Uterus (tissue), 4 donors: ENCODE measurements around the gene IL10. TPM values are rescaled to one million over a fixed set of nuclear protein-coding genes. Genes with fewer than 3 reads are reported as not detected.

Experiments
- DNase-seq, 2 donors: peaks; one replicate each; pipeline ENCODE4 v3.0.0-alpha.2; 2019 to 2020
- H3K27ac ChIP-seq, 2 donors: fragments of 200-600 bp; sonication (generic); 1 replicate in 1 of 2; 2 replicates in 1 of 2; pipeline ENCODE4 v1.5.1; 2016 to 2018
- H3K27me3 ChIP-seq, 2 donors: fragments of 200-600 bp; sonication (generic); one replicate each; pipeline ENCODE4 v1.5.1; 2018 to 2019; ENCODE audit warnings: control low read depth in 1 of 2
- H3K36me3 ChIP-seq, 2 donors: fragments of 200-600 bp; sonication (generic); one replicate each; pipeline ENCODE4 v1.5.1; 2019; ENCODE audit warnings: control low read depth in 1 of 2
- H3K4me1 ChIP-seq, 2 donors: fragments of 200-600 bp; sonication (generic); one replicate each; pipeline ENCODE4 v1.5.1; 2018 to 2019; ENCODE audit warnings: control low read depth in 1 of 2
- H3K4me3 ChIP-seq, 2 donors: fragments of 200-600 bp; sonication (generic); 1 replicate in 1 of 2; 2 replicates in 1 of 2; pipeline ENCODE4 v1.5.1; 2018 to 2019; ENCODE audit warnings: mild to moderate bottlenecking in 1 of 2
- H3K9me3 ChIP-seq, 2 donors: fragments of 200-600 bp; sonication (generic); one replicate each; pipeline ENCODE4 v1.5.1; 2019; ENCODE audit warnings: control low read depth in 1 of 2
- CTCF ChIP-seq, 4 experiments: fragments of 200-600 bp in 2 of 4; fragments of 450-650 bp in 2 of 4; sonication (generic) in 2 of 4; IDR thresholded peaks; one replicate each; pipeline ENCODE4 v1.5.1; 2016 to 2019; ENCODE audit warnings: antibody characterized with exemption in 4 of 4, mild to moderate bottlenecking in 2 of 4, moderate library complexity in 1 of 4
- POLR2A ChIP-seq, 2 donors: fragments of 450-650 bp; IDR thresholded peaks; one replicate each; pipeline ENCODE4 v1.6.1; 2016; ENCODE audit warnings: antibody characterized with exemption in 2 of 2, mild to moderate bottlenecking in 1 of 2, moderate library complexity in 1 of 2
- intact Hi-C: fragments of 100-400 bp; cut with DNase I; formaldehyde crosslinking; loops from one replicate; pipeline ENCODE4 v1.15.1; 2023; ENCODE audit warnings: low total_unique reads
- total RNA-seq, 4 donors: library from RNA; depleted of rRNA in 3 of 4; stranded (reverse); fragments of >200 nt in 3 of 4; gene quantifications; one replicate each; pipeline versions ENCODE4 v1.1.0 to v1.2.4, GENCODE V29; 2014 to 2023
- donor health status: DM: yes; HTN: yes; CAD: no.

Gene IL10
- total RNA-seq, result 1 to 10 TPM in 1 of 4 donors, under 1 TPM in 1, not detected in 2; 0.55 to 3.2 TPM

GRCh38 chr1:206772243-206772937, at the start of gene IL10:
Gene IL10, minus strand, starts transcription at chr1:206772494. Its CDS starts 59 bp downstream, at chr1:206772435.
- TF ChIP-seq CTCF (IDR thresholded peaks at IDR 0.05) (no peak), POLR2A (IDR thresholded peaks at IDR 0.05) (no peak)
- Histone ChIP-seq H3K27ac (no peak within 1 kb of the TSS), H3K36me3 (no peaks in the 10 kb centered on the region), H3K4me1 (no peaks in the 10 kb centered on the region), H3K27me3 (no peaks in the 10 kb centered on the region), H3K9me3 (no peaks in the 10 kb centered on the region), H3K4me3 (no peak within 1 kb of the TSS)
- no peak for DNase-seq
- intact Hi-C loops, result no loop called here

- Histone ChIP-seq H3K36me3 (no peaks in the 10 kb centered on the region), H3K27ac (no peak overlapping the region), H3K9me3 (no peaks in the 10 kb centered on the region), H3K4me1 (no peaks in the 10 kb centered on the region), H3K4me3 (no peak overlapping the region), H3K27me3 (no peaks in the 10 kb centered on the region)
- no peak for DNase-seq
- intact Hi-C loops, result no loop called here
- no peak for TF ChIP-seq POLR2A (IDR thresholded peaks at IDR 0.05)
- no peak for TF ChIP-seq CTCF (IDR thresholded peaks at IDR 0.05)
These were observed 49.2 kb upstream of the IL10 start for GRCh38 chr1:206821493-206821892.

- peaks cover 0 to 6% of the 10 kb centered on the region in 2 donors for H3K9me3 ChIP-seq
- peak in 1 of 2 donors; percentile 32 for DNase-seq
- TF ChIP-seq POLR2A (IDR thresholded peaks at IDR 0.05) (no peak), CTCF (IDR thresholded peaks at IDR 0.05) (no peak)
- no peaks in the 10 kb centered on the region for H3K27me3 ChIP-seq
- no peaks in the 10 kb centered on the region for H3K36me3 ChIP-seq
- H3K4me1 ChIP-seq, result no peaks in the 10 kb centered on the region
- no peak overlapping the region for H3K4me3 ChIP-seq
- intact Hi-C loops, result no loop called here
- H3K27ac ChIP-seq, result peak overlapping the region in 1 of 2 donors; percentile 23
These were observed 44.3 kb upstream of the IL10 start for GRCh38 chr1:206816390-206817287.

GRCh38 chr1:206814716-206815341, 42.5 kb upstream of the IL10 start:
- TF ChIP-seq CTCF (IDR thresholded peaks at IDR 0.05) (no peak), POLR2A (IDR thresholded peaks at IDR 0.05) (no peak)
- peaks cover 0 to 6% of the 10 kb centered on the region in 2 donors for H3K9me3 ChIP-seq
- no peaks in the 10 kb centered on the region for H3K27me3 ChIP-seq
- H3K4me1 ChIP-seq, result no peaks in the 10 kb centered on the region
- no peak overlapping the region for H3K27ac ChIP-seq
- DNase-seq, result no peak
- H3K36me3 ChIP-seq, result no peaks in the 10 kb centered on the region
- intact Hi-C loops, result no loop called here
- H3K4me3 ChIP-seq, result no peak overlapping the region
